Measurements from ENCODE around the gene TYMP. TPM values are rescaled to one million over a fixed set of nuclear protein-coding genes. Genes with fewer than 3 reads are reported as not detected.

The TYMP gene
- total and polyA plus RNA-seq, 2 donors (not counting 3 experiments of a cell fraction or from before 2014, with no cell fraction given) = 2.0 to 2.4 TPM

DNA sequence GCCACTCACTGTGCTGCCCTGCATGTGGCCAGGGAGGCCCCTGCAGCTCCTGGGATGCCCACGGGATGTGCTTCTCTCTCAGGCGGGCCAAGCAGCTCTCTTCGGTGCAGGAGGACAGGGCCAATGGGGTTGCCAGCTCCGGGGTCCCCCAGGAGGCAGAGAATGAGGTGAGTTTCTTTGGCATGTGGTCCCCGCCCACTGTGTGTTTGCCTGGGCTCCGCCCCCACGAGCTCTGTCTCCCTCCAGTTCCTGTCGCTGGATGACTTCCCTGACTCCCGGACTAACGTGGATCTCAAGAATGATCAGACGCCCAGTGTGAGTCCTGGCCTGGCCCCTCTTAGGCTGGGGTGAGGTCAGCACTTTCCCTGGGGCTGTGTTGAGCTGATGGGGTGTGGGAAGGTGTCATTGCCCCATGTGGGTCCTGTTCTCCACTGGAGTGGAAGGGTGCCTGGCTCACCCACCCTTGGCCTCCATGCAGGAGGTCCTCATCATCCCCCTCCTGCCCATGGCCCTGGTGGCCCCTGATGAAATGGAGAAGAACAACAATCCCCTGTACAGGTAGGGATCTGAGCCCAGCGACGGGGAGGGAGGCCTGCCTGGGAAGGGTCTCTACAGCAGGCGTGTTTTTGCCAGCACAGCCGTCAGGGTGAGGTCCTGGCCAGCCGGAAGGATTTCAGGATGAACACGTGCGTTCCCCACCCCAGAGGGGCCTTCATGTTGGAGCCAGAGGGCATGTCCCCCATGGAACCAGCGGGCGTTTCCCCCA is 12.1 kb downstream of the TYMP start:
- ChIA-PET CTCF (interaction anchor here (1.4 kb wide), 1 partner anchor 8 kb away, joined by 5 read pairs; the partner anchor contains the start of gene SCO2), POLR2A (no interaction called here)
- Histone ChIP-seq H3K27me3 (ENCODE audit: control insufficient read depth in 2 of 2, insufficient read depth in 2 of 2, low read length in 2 of 2) (no peaks in the 10 kb centered on the region), H3K9me3 (replicated peaks; ENCODE audit: control insufficient read depth, insufficient read depth, low read length) (no peaks in the 10 kb centered on the region), H3K4me3 (replicated peaks in 1 of 3; ENCODE audit: insufficient read depth in 1 of 3, low read depth in 1 of 3, low read length in 3 of 3) (no peak overlapping the region), H3K9me1 (replicated peaks; ENCODE audit: control insufficient read depth, extremely low read depth, insufficient read depth, low read length) (no peaks in the 10 kb centered on the region), H2AFZ (ENCODE audit: low read depth, low read length) (no peak overlapping the region), H3K27ac (ENCODE audit: insufficient read depth, low read depth, low read length) (no peak overlapping the region), H3K9ac (replicated peaks; ENCODE audit: extremely low read depth, insufficient read depth, low read length) (no peak overlapping the region), H4K20me1 (replicated peaks; ENCODE audit: control insufficient read depth, extremely low read depth, insufficient read depth, low read length) (no peaks in the 10 kb centered on the region), H3K79me2 (ENCODE audit: control insufficient read depth, insufficient read depth, low read length) (peaks cover 10% of the 10 kb centered on the region), H3K36me3 (ENCODE audit: control insufficient read depth in 2 of 2, extremely low read depth in 1 of 2, insufficient read depth in 2 of 2, low read length in 2 of 2) (peaks cover 0 to 15% of the 10 kb centered on the region in 2 experiments), H3K4me2 (ENCODE audit: insufficient read depth, low read length) (no peak overlapping the region), H3K4me1 (ENCODE audit: control insufficient read depth, extremely low read depth, insufficient read depth, low read length) (peaks cover 3% of the 10 kb centered on the region)
- BruUV-seq (replicated peaks) = no TSS peak
- dilution Hi-C loops (cut with MboI; ENCODE audit: extremely low pct_ligation_motif_present, low sequenced_read_pairs) (no loop called here), intact Hi-C loops (cut with micrococcal nuclease) (no loop called here)
- no peak for DNase-seq (ENCODE audit: low read depth, low spot score)
- TF ChIP-seq EZH2 (IDR thresholded peaks at IDR 0.05; ENCODE audit: borderline replicate concordance, low read depth, low read length, severe bottlenecking) = no peak
- no peak for TF ChIP-seq FOS (IDR thresholded peaks at IDR 0.05; ENCODE audit: borderline replicate concordance, insufficient read depth, low read length)
- TF ChIP-seq POLR2A (IDR thresholded peaks at IDR 0.05; ENCODE audit: low read depth, low read length) = no peak
- no peak for FAIRE-seq

DNA sequence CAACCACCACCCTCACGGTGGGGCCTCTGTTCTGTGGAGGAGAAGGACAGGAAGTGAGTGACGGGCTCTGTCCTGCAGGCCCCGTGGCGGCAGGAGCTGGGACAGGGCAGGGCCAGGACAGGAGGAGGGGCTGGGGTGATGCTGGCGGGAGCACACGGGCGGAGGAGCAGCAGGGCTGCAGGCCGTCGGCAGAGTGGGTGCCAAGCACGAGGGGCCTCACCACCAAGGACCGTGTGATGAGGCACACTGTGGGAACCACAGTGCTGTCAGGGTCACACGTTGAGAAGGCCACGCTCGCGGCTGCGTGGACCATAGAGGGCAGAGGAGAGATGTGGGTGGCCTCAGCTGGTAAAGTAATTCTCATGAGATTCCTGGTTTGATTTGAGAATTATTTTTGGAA is 12.9 kb downstream of the TYMP start:
- peaks cover 0 to 9% of the 10 kb centered on the region in 2 experiments for H3K36me3 ChIP-seq (ENCODE audit: control insufficient read depth in 2 of 2, extremely low read depth in 1 of 2, insufficient read depth in 2 of 2, low read length in 2 of 2)
- peaks cover 3% of the 10 kb centered on the region for H3K4me1 ChIP-seq (ENCODE audit: control insufficient read depth, extremely low read depth, insufficient read depth, low read length)
- POLR2A ChIA-PET = no interaction called here
- dilution Hi-C loops (cut with MboI; ENCODE audit: extremely low pct_ligation_motif_present, low sequenced_read_pairs) = no loop called here
- no peaks in the 10 kb centered on the region for H3K9me3 ChIP-seq (replicated peaks; ENCODE audit: control insufficient read depth, insufficient read depth, low read length)
- no TSS peak for BruUV-seq (replicated peaks)
- H3K4me3 ChIP-seq (replicated peaks in 1 of 3; ENCODE audit: insufficient read depth in 1 of 3, low read depth in 1 of 3, low read length in 3 of 3) = no peak overlapping the region
- intact Hi-C loops (cut with micrococcal nuclease) = no loop called here
- no peaks in the 10 kb centered on the region for H4K20me1 ChIP-seq (replicated peaks; ENCODE audit: control insufficient read depth, extremely low read depth, insufficient read depth, low read length)
- TF ChIP-seq POLR2AphosphoS5 (IDR thresholded peaks at IDR 0.05; ENCODE audit: insufficient read depth, low read depth, low read length) = no peak
- TF ChIP-seq GATA2 (IDR thresholded peaks at IDR 0.05; ENCODE audit: insufficient read depth, insufficient read length, low read depth, low read length) = no peak
- TF ChIP-seq, protein P1, sequence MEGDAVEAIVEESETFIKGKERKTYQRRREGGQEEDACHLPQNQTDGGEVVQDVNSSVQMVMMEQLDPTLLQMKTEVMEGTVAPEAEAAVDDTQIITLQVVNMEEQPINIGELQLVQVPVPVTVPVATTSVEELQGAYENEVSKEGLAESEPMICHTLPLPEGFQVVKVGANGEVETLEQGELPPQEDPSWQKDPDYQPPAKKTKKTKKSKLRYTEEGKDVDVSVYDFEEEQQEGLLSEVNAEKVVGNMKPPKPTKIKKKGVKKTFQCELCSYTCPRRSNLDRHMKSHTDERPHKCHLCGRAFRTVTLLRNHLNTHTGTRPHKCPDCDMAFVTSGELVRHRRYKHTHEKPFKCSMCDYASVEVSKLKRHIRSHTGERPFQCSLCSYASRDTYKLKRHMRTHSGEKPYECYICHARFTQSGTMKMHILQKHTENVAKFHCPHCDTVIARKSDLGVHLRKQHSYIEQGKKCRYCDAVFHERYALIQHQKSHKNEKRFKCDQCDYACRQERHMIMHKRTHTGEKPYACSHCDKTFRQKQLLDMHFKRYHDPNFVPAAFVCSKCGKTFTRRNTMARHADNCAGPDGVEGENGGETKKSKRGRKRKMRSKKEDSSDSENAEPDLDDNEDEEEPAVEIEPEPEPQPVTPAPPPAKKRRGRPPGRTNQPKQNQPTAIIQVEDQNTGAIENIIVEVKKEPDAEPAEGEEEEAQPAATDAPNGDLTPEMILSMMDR (IDR thresholded peaks at IDR 0.05; ENCODE audit: extremely low read depth in 1 of 2, insufficient read depth in 1 of 2, low read depth in 1 of 2, low read length in 2 of 2) = no peak
- TF ChIP-seq, protein P2, sequence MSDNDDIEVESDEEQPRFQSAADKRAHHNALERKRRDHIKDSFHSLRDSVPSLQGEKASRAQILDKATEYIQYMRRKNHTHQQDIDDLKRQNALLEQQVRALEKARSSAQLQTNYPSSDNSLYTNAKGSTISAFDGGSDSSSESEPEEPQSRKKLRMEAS (IDR thresholded peaks at IDR 0.05; ENCODE audit: insufficient read depth, insufficient read length) = no peak
- TF ChIP-seq FOS (IDR thresholded peaks at IDR 0.05; ENCODE audit: borderline replicate concordance, insufficient read depth, low read length) = no peak
- no peak for TF ChIP-seq JUN (IDR thresholded peaks at IDR 0.05; ENCODE audit: borderline replicate concordance, insufficient read depth, insufficient read length, low read depth)
- TF ChIP-seq POLR2A (IDR thresholded peaks at IDR 0.05; ENCODE audit: low read depth, low read length) = no peak
- no peak for TF ChIP-seq MYC (IDR thresholded peaks at IDR 0.05; ENCODE audit: low read depth, low read length)
- no peak for TF ChIP-seq EZH2 (IDR thresholded peaks at IDR 0.05; ENCODE audit: borderline replicate concordance, low read depth, low read length, severe bottlenecking)
- DNase-seq (ENCODE audit: low read depth, low spot score) = no peak
- H3K4me2 ChIP-seq (ENCODE audit: insufficient read depth, low read length) = no peak overlapping the region
- no peak overlapping the region for H3K9ac ChIP-seq (replicated peaks; ENCODE audit: extremely low read depth, insufficient read depth, low read length)
- CTCF ChIA-PET = interaction anchor here (1.4 kb wide), 1 partner anchor 9 kb away, joined by 5 read pairs; the partner anchor contains the start of gene SCO2
- H3K79me2 ChIP-seq (ENCODE audit: control insufficient read depth, insufficient read depth, low read length) = peaks cover 15% of the 10 kb centered on the region
- H3K27ac ChIP-seq (ENCODE audit: insufficient read depth, low read depth, low read length) = no peak overlapping the region
- no peak overlapping the region for H2AFZ ChIP-seq (ENCODE audit: low read depth, low read length)
- H3K27me3 ChIP-seq (ENCODE audit: control insufficient read depth in 2 of 2, insufficient read depth in 2 of 2, low read length in 2 of 2) = no peaks in the 10 kb centered on the region
- no peaks in the 10 kb centered on the region for H3K9me1 ChIP-seq (replicated peaks; ENCODE audit: control insufficient read depth, extremely low read depth, insufficient read depth, low read length)
- no peak for FAIRE-seq

All from endothelial cell of umbilical vein (primary cell).